Measurements from ENCODE around the gene PTPRN2.

- TF ChIP-seq, protein P1, sequence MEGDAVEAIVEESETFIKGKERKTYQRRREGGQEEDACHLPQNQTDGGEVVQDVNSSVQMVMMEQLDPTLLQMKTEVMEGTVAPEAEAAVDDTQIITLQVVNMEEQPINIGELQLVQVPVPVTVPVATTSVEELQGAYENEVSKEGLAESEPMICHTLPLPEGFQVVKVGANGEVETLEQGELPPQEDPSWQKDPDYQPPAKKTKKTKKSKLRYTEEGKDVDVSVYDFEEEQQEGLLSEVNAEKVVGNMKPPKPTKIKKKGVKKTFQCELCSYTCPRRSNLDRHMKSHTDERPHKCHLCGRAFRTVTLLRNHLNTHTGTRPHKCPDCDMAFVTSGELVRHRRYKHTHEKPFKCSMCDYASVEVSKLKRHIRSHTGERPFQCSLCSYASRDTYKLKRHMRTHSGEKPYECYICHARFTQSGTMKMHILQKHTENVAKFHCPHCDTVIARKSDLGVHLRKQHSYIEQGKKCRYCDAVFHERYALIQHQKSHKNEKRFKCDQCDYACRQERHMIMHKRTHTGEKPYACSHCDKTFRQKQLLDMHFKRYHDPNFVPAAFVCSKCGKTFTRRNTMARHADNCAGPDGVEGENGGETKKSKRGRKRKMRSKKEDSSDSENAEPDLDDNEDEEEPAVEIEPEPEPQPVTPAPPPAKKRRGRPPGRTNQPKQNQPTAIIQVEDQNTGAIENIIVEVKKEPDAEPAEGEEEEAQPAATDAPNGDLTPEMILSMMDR (IDR thresholded peaks at IDR 0.05) = no peak
- TF ChIP-seq POLR2AphosphoS5 (IDR thresholded peaks at IDR 0.05) (no peak), POLR2A (IDR thresholded peaks at IDR 0.05) (no peak), EP300 (IDR thresholded peaks at IDR 0.05) (no peak)
Observed at GRCh38 chr7:158064631-158065030, 523.0 kb downstream of the PTPRN2 start.

Data from sigmoid colon (tissue), 4 donors.